GF-D8 (cell line): ENCODE data around the gene CUBN.

ENCODE experiments used
- DNase-seq: peaks from one replicate; lab custom pipeline; 2025; lab: John Stamatoyannopoulos, UW

The CUBN gene

GRCh38 chr10:16987976-16988610, 141.5 kb downstream of the CUBN start:
- DNase-seq: no peak

DNA sequence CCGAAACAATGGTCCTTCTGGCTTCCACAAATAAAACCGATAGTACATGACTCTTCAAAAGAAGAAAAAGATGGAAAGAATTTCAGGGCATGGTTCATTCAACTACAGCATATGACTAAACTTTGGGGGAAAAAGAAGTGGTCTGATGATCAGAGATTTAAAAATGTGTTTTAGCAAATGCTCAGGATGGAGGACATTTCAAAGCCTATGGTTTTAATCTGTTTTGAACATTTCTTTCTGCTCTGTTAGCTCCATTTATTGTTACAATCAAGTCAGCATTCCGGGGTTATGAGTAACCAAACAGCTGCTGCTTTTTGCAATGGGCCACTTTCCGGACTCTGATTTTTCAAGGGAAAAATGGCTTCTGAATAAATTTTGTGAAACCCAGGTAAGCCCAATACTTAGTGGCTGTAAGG, 142.4 kb downstream of the CUBN start:
- DNase-seq: no peak

GRCh38 chr10:16986406-16987205, 143.0 kb downstream of the CUBN start:
- no peak for DNase-seq

GRCh38 chr10:16986082-16986405, 143.6 kb downstream of the CUBN start:
- DNase-seq: no peak

- DNase-seq: no peak
These were observed 145.4 kb downstream of the CUBN start for GRCh38 chr10:16984242-16984641.

DNA sequence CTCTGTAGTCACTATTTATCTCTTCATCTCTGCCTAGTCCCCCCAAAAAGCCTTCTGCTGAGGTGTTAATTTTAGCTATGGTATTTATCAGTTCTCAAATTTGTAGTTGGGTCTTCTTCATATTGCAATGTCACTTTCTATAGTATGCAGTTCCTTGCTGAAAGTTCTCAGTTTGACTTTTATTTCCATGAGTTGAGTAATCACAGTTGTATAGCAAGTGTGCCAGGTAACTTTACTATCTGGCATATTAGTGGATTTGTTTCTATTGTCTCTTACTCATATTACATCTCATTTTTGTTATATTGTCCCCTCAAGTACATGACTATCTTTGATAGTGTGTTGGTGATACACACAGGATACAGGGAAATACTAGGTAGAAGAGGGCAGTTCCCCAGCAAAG, 152.8 kb downstream of the CUBN start:
- DNase-seq: no peak

DNA sequence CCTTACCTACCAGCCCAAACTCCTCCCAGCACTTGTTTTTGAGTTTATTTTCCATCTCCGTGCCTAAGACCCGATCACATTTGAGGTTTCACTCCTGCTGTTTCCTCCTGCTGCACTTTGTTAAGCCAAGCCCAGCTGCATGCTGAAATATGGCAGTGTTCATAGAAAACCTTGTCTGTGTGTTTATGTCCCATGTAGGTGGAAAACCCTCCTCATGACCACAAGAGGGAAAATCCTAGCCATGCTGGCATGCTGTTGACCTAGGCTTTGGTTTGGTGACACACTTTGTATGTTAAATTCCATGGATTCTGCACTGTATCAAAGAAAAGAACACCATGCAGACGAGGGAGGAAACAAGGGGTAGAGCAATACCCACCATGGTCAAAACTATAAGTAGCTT, 154.4 kb downstream of the CUBN start:
- DNase-seq: no peak

GRCh38 chr10:16968416-16969041, 161.1 kb downstream of the CUBN start:
- no peak for DNase-seq

DNA sequence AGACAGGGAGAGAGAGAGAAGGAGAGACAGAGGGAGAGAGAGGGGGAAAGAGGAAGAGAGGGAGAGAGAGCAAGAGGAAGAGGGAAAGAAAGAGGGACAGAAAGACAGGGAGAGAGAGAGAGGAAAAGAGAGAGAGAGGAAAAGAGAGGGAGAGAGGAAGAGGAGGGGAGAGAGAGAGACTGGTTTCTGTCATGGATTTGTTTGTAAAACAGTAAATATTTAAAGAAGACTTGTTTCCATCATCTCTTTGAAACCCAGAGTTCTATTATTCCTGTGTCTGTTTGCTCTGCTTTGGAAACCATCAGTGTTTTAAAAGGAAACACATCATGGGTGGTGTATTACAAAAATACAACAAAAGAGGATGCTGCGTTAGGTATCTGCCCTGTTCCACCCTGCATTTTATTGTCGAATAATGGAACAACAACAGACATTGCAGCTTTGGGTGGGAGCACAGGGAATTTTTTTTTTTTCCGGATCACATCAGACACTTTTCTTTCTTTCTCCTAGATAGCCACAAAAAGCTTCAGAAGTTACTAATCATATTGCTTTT, 161.7 kb downstream of the CUBN start:
- no peak for DNase-seq

DNA sequence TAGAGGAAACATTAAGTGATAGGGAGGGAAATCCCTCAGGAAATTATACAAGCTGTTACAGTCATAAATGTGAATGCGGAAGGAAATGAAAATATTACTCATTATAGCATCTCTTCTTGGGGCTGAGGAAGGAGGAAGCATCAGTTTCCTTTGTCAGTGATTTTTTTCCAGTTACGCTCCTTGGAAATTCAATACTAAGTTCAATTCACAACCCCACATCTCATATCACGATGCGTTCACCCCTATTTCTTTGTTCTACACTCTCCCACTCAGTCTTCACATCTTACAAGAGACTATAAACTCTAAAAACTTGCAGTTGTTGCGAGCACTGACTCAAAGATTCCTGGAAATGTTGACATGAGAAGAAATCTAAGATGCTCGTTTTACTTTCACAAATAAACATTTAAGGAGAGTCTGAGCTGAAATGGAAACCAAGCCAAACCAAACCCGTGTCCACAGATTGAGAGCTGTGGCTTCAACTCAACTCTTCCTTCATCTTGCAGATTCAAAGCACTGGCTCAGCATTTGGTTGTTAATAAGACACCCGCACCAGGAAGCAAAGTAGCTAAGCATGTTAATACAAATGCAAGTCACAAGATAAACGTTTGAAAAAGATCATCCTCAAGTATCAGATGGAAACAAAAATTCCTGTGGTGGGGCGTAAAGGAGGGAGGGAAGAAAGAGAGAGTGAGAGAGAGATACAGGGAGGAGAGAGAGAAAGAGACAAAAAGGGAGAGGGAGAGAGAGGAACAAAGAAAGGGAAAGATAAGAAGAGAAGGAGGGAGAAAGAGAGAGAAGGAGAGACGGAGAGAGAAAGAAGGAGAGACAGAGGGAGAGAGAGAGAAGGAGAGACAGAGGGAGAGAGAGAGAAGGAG, 162.4 kb downstream of the CUBN start:
- peak; percentile 3 for DNase-seq

GRCh38 chr10:16965740-16966447, 163.7 kb downstream of the CUBN start:
- no peak for DNase-seq

DNA sequence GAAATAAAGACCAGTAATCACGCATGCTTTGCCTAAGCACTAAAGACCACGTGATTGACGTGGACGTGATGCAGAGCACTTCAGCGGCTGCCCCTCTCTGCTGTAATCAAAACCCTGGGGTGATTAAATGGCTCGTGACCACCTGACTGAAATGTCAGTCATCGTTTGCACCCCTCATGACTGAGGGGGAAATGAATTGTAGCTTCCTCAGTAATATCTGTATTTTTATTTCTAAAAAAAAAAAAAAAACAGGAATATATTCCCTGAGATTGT, 164.3 kb downstream of the CUBN start:
- no peak for DNase-seq

GRCh38 chr10:16964576-16965343, 164.9 kb downstream of the CUBN start:
- DNase-seq: no peak

- DNase-seq: no peak
These were observed 169.1 kb downstream of the CUBN start for GRCh38 chr10:16960551-16960950.

- DNase-seq: no peak
These were observed 172.6 kb downstream of the CUBN start for GRCh38 chr10:16957038-16957437.

GRCh38 chr10:16954280-16955030, 175.2 kb downstream of the CUBN start:
- DNase-seq: no peak

- no peak for DNase-seq
These were observed 176.3 kb downstream of the CUBN start for GRCh38 chr10:16953270-16953669.

GRCh38 chr10:16952610-16953009, 177.0 kb downstream of the CUBN start:
- no peak for DNase-seq

- DNase-seq: no peak
These were observed 177.5 kb downstream of the CUBN start for GRCh38 chr10:16952080-16952479.
